T1000 (cell line): Measurements from ENCODE around the gene DPH5.
"Not testable (repeated sequence)": the region's sequence is repeated elsewhere in the genome, so short reads cannot be mapped to it uniquely, and the experiment has no call there.

Experiments
- DNase-seq: peaks from one replicate; lab custom pipeline; 2025; ENCODE audit warnings: mixed read lengths; lab: John Stamatoyannopoulos, UW

The DPH5 gene

GRCh38 chr1:100988121-100988520 lies 37.5 kb downstream of the DPH5 start:
- no peak for DNase-seq

- DNase-seq = no peak
Measured at GRCh38 chr1:100982793-100983192, 42.8 kb downstream of the DPH5 start.

GRCh38 chr1:100979631-100980030 lies 46.0 kb downstream of the DPH5 start:
- DNase-seq = no peak

GRCh38 chr1:100976936-100977335 lies 48.6 kb downstream of the DPH5 start:
- DNase-seq = no peak

GRCh38 chr1:100972185-100972584 lies 53.4 kb downstream of the DPH5 start:
- DNase-seq = no peak

- no peak for DNase-seq
Measured at GRCh38 chr1:100971021-100971420, 54.6 kb downstream of the DPH5 start.

- no peak for DNase-seq
Measured at GRCh38 chr1:100969327-100969726, 56.3 kb downstream of the DPH5 start.

GRCh38 chr1:100968621-100969020 lies 57.0 kb downstream of the DPH5 start:
- no peak for DNase-seq

GRCh38 chr1:100960098-100960497 lies 65.5 kb downstream of the DPH5 start:
- DNase-seq = no peak

- no peak for DNase-seq
Measured at GRCh38 chr1:100959502-100960060, 66.0 kb downstream of the DPH5 start.

GRCh38 chr1:100955322-100955721 lies 70.3 kb downstream of the DPH5 start:
- no peak for DNase-seq

GRCh38 chr1:100953960-100954730 lies 71.4 kb downstream of the DPH5 start:
- DNase-seq = no peak

- not testable (repeated sequence) for DNase-seq
Measured at GRCh38 chr1:100952970-100953369, 72.6 kb downstream of the DPH5 start.

- DNase-seq = no peak
Measured at GRCh38 chr1:100952104-100952745, 73.4 kb downstream of the DPH5 start.

GRCh38 chr1:100950781-100951180 lies 74.8 kb downstream of the DPH5 start:
- no peak for DNase-seq

GRCh38 chr1:100950337-100950736 lies 75.2 kb downstream of the DPH5 start:
- no peak for DNase-seq

GRCh38 chr1:100949515-100950158 lies 75.9 kb downstream of the DPH5 start:
- DNase-seq = not testable (repeated sequence)

GRCh38 chr1:100948721-100949405 lies 76.7 kb downstream of the DPH5 start:
- DNase-seq = not testable (repeated sequence)

GRCh38 chr1:100947816-100948215 lies 77.8 kb downstream of the DPH5 start:
- not testable (repeated sequence) for DNase-seq

GRCh38 chr1:100946064-100946463 lies 79.5 kb downstream of the DPH5 start:
- DNase-seq = not testable (repeated sequence)

- no peak for DNase-seq
Measured at GRCh38 chr1:100943533-100943932, 82.1 kb downstream of the DPH5 start.
